Activated T-cell treated with anti-CD3 and anti-CD28 coated beads, Interleukin-2, amount 50 U/mL, for 48 hours (primary cell): ENCODE data around the gene ABCA10.
"Not testable (repeated sequence)": the region's sequence is repeated elsewhere in the genome, so short reads cannot be mapped to it uniquely, and the experiment has no call there.

Experiments used
- DNase-seq, 2 experiments: peaks; one replicate each; pipeline ENCODE4 v3.0.0-alpha.2; 2020

The ABCA10 gene

DNA sequence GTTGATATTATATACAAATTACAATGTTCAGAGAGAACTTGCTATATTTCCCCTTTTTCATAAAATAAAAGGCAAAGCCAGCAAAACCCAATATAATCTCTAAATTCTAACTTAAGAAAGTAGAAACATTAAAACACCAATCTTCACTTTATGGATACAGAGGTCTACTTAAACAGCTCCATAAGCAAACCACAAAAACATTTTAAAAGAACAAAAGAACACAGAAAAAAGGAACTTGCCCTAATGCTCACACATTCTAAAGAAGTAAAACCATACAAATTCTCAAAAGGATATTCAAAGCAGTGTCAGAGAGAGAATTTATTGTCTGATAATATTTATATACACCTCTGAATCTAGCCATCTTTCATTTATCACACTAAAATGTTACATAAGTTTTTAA, 606 bp downstream of the ABCA10 start:
- no peak for DNase-seq

DNA sequence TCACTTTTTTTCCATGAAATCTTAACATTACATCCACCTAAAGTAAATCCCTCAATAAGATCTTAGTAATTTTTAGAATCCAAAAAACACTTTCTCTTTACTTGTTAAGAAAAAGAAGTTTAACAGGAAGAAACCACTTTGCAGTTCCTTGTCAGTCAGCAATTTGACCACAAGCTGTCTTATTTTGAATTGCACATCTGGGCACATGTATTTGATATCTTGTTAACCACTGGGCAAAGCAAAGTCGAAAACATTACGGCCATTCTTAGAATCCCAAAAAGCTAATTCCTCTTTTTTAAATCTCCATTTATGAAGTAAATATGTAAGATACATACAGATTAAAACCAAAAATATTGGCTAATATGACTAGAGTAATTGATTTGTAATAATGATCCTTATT, 1.1 kb downstream of the ABCA10 start:
- DNase-seq, result no peak

DNA sequence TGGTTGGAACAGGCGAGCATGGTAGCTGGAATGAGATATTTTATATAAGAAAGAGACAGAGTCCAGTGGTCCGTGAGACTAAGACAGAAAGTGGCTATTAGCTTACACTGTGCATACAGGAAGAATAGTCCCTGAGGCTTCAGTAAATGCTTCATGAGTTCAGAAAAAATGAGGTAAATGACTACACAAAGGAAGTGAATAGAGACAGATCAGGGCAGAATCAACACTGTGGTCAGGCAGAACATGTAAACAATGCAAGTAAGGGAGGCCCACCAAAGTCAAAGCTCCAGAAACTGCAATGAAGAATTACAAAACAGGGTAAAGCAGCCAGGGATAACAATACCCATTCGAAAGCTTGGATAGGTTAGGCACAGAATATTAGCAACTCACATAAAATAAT, 4.8 kb downstream of the ABCA10 start:
- no peak for DNase-seq

- DNase-seq, result no peak
Observed at GRCh38 chr17:69222707-69223258, 5.8 kb downstream of the ABCA10 start.

DNA sequence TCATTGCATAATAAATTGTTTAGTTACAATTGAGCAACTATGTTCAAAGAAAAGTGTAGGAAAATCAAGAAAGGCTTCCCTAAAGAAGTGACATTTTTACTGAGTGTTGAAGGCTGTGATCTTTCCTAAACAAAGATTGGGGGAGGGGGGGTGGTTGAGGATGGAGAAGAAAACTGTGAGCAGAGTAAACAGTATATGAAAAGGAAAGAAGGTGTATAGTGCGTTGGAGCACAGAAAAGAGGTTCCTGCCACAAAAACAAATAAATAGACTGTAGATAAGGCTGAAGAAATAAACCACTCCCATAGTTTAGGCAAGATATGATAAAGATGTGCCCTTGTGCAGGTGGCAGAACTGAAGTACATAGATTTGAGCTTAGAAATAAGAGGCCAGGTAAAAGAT, 8.5 kb downstream of the ABCA10 start:
- no peak for DNase-seq

- no peak for DNase-seq
Observed at GRCh38 chr17:69218986-69219385, 9.6 kb downstream of the ABCA10 start.

- DNase-seq, result no peak
Observed at GRCh38 chr17:69213059-69213813, 15.4 kb downstream of the ABCA10 start.

DNA sequence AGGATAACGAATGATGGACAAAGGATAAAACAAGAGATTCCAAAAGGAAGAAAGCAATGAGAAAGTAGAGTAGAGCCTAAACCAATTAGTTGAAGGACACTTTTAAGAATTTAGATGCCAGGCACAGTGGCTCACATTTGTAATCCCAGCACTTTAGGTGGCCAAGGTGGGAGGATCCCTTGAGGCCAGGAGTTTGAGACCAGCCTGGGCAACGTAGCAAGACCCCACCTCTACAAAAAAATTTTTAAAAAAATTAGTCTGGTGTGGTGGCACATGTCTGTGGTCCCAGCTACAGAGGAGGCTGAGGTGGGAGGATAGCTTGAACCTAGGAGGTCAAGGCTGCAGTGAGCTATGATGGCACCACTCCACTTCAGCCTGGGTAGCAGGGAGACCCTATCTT, 20.0 kb downstream of the ABCA10 start:
- DNase-seq, result no peak

- no peak for DNase-seq
Observed at GRCh38 chr17:69207151-69207550, 21.5 kb downstream of the ABCA10 start.

DNA sequence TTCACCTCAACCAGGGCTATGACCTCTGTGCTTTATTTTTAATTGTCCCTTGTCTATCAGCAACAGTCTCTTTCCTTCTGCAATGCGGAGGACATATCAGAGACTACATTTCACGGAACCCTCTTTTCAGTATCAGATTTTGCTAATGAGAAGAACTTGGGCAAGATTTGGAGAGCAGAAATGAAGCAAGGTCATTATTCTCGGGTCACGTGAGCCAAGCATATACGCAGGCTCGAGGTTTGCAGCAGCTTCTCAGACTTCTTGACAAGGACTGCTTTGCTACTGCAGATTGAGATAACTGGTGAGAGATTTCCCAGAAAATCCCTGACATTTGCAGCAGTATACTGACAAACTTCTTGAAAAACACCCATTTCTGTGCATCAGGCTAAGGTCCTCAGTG, 30.4 kb downstream of the ABCA10 start:
- DNase-seq, result no peak

DNA sequence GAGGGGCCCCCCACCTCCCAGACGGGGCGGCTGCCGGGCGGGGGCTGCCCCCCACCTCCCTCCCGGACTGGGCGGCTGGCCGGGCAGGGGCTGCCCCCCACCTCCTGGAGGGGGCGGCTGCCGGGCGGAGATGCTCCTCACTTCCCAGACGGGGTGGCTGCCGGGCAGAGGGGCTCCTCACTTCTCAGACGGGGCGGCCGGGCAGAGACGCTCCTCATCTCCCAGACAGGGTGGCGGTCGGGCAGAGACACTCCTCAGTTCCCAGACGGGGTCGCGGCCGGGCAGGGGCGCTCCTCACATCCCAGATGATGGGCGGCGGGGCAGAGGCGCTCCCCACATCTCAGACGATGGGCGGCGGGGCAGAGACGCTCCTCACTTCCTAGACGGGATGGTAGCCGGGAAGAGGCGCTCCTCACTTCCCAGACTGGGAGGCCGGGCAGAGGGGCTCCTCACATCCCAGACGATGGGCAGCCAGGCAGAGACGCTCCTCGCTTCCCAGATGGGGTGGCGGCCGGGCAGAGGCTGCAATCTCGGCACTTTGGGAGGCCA, 32.4 kb downstream of the ABCA10 start:
- not testable (repeated sequence) for DNase-seq

DNA sequence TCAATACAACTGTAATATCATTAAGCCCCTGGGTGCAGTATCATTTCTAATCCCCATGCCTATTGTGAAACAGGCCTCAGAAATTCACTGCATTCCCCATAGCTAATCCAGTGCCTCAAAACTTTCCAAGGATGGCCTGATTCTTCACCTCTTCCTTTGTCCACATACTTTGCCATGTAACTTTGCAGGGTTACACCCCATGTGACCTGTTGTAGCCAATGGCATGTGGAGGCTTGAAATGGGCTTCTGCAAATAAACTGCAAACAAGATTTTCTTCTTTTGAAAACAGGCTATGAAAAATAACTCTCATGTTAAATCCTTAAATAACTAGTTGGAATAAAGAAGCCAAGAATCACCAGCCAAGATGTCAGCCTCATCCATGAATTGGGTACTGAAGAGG, 35.9 kb downstream of the ABCA10 start:
- DNase-seq, result no peak

GRCh38 chr17:69188796-69189195, 39.8 kb downstream of the ABCA10 start:
- DNase-seq, result no peak

DNA sequence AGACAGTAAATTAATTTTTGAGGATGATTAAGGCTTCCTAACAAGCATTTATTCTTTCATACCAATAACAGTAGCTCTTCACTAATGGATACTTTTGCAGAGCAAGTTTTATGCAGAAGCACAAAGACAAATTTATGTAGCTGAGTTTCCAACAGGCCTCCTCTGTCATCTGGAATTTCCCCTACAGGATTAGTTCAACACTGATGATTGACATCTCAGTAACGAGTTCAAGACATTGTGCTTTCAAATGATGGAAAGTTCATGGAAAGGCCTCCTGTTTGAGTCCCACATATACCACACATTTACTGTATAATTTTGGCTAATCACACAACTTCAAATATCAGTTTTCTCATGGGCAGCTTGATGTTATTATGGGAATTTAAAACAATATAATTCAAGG, 40.6 kb downstream of the ABCA10 start:
- DNase-seq, result no peak

- no peak for DNase-seq
Observed at GRCh38 chr17:69187294-69187693, 41.3 kb downstream of the ABCA10 start.

DNA sequence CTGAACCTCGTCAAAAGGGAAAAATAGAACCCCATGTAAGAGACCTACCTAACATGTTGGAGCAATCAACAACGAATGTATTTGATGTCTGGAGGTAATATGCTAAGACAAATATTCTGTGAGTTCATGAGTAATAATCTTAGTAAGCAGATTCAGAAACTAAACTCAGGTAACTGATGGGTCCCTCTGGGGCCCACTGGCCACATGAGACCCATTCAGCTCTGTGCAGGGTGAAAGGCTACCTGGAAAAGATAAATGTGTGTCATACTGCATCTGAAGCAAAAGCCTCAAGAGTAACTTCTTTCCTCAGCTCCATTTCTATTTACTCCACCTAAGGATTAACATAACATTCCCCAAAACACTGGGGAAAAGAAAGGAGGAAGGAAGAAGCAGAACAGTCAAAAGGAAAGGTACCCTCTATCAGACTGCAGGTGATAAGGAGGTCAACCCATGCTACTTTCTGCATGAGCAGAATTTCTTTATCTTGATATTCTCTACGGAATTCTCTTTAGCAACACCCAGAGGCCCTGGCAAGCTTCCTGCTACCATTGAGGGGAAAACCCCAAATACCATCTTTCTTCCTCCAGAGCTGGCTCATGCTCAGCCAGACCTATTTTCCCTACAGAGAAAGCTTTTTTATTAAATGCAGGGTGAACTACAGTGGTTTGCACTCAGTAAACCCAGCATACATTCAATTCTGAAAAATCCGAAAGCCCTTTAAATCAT, 49.2 kb downstream of the ABCA10 start:
- no peak for DNase-seq

- no peak for DNase-seq
Observed at GRCh38 chr17:69176457-69176795, 52.2 kb downstream of the ABCA10 start.

GRCh38 chr17:69175625-69176456, 52.8 kb downstream of the ABCA10 start:
- no peak for DNase-seq

GRCh38 chr17:69175262-69175624, 53.4 kb downstream of the ABCA10 start:
- no peak for DNase-seq

DNA sequence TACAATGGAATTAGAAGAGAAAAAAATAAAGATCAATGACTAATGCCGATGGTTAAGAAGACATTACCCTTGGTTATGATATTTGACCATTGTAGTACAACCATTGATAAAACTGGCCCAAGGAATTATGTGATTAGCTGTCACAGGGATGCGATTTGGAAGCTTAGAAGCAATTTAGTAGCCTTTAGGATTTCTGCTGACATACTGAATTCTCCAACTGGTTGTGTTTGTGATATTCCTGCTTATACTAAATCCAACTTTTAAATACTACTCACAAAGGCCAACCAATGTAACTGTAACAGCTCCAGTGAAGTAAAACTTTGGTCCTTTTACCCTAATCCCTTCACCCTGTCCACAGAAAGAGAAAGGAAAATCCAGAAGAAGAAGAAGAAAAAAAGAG, 55.5 kb downstream of the ABCA10 start:
- no peak for DNase-seq

DNA sequence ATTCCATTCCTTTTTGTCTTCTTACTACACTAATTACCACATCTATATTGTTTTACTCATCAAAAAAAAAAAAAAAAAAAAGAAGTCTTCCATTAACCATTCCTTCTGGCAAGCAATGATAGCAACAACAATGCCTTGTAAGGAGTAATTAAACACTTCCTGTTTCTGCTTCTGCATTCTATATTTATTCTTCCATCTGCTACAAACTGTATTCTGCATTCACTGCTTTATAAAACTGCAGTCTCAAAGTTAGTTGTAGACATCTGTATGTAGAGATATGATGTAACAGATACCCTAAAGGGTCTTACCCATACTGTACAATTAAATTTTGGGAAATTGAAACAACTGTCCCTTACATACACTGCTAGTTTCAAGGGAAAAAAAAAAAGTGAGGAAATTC, 58.2 kb downstream of the ABCA10 start:
- DNase-seq, result no peak

DNA sequence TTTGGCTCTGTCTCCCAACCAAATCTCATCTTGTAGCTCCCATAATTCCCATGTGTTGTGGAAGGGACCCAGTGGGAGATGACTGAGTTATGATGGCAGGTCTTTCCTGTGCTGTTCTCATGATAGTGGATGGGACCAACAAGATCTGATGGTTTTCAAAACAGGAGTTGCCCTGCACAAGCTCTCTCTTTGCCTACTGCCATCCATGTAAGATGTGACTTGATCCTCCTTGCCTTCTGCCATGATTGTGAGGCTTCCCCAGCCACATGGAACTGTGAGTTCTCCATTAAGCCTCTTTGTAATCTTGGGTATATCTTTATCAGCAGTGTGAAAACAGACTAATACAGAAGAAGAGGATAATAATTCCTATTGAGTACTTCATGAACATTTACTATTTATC, 60.0 kb downstream of the ABCA10 start:
- DNase-seq, result not testable (repeated sequence)

GRCh38 chr17:69166957-69167356, 61.7 kb downstream of the ABCA10 start:
- no peak for DNase-seq
